Prostate gland (tissue), 2 donors: ENCODE data around the gene RPP30. TPM values are rescaled to one million over a fixed set of nuclear protein-coding genes. Genes with fewer than 3 reads are reported as not detected.

Experiments
- DNase-seq: peaks from one replicate; pipeline ENCODE4 v3.0.0-alpha.2; 2019; ENCODE audit warnings: low spot score
- H3K27ac ChIP-seq, 2 donors: fragments of 200-600 bp; sonication (generic); 2 replicates each; pipeline ENCODE4 v1.5.1; 2017 to 2019
- H3K27me3 ChIP-seq: fragments of 200-600 bp; sonication (generic); replicated peaks from 2 replicates; pipeline ENCODE4 v1.5.1; 2019; ENCODE audit not compliant: insufficient read depth
- H3K36me3 ChIP-seq, 2 donors: fragments of 200-600 bp; sonication (generic); 1 replicate in 1 of 2; 2 replicates in 1 of 2; pipeline versions ENCODE4 v1.5.1 to v1.8.1; 2017 to 2019
- H3K4me1 ChIP-seq: fragments of 200-600 bp; sonication (generic); replicated peaks from 2 replicates; pipeline ENCODE4 v1.5.1; 2019
- H3K4me3 ChIP-seq, 2 donors: fragments of 200-600 bp; sonication (generic); 2 replicates each; pipeline ENCODE4 v1.5.1; 2017 to 2019
- H3K9me3 ChIP-seq: fragments of 200-600 bp; sonication (generic); 2 replicates; pipeline ENCODE4 v1.5.1; 2017
- POLR2A ChIP-seq: fragments of 450-650 bp; IDR thresholded peaks from one replicate; pipeline ENCODE4 v1.6.1; 2016; ENCODE audit warnings: antibody characterized with exemption, mild to moderate bottlenecking
- POLR2AphosphoS5 ChIP-seq: sonication (generic); formaldehyde crosslinking; IDR thresholded peaks from one replicate; pipeline ENCODE4 v1.6.1; 2017; ENCODE audit warnings: antibody characterized with exemption
- WGBS: methylation state at CpG from one replicate; pipeline ENCODE4 v1.1.5; 2018; 5-methylcytosine and 5-hydroxymethylcytosine counted together
- intact Hi-C: fragments of 100-400 bp; cut with DNase I; formaldehyde crosslinking; loops from one replicate; pipeline ENCODE4 v1.14.2; 2022
- total RNA-seq, 2 donors: library from RNA; depleted of rRNA; stranded (reverse); fragments of >200 nt; gene quantifications; one replicate each; pipeline ENCODE4 v1.1.0, GENCODE V29; 2016
- TF ChIP-seq, protein P1 (sequence below), 4 experiments: fragments of 200-600 bp in 2 of 4; fragments of 450-650 bp in 2 of 4; sonication (generic) in 2 of 4; IDR thresholded peaks; 1 replicate in 3 of 4; 2 replicates in 1 of 4; pipeline ENCODE4 v1.5.1; 2016 to 2019; ENCODE audit warnings: antibody characterized with exemption in 4 of 4, mild to moderate bottlenecking in 2 of 4, moderate library complexity in 2 of 4

RPP30 gene
- total RNA-seq, 2 donors from 2014 or later: 37.1 to 43.6 TPM

DNA sequence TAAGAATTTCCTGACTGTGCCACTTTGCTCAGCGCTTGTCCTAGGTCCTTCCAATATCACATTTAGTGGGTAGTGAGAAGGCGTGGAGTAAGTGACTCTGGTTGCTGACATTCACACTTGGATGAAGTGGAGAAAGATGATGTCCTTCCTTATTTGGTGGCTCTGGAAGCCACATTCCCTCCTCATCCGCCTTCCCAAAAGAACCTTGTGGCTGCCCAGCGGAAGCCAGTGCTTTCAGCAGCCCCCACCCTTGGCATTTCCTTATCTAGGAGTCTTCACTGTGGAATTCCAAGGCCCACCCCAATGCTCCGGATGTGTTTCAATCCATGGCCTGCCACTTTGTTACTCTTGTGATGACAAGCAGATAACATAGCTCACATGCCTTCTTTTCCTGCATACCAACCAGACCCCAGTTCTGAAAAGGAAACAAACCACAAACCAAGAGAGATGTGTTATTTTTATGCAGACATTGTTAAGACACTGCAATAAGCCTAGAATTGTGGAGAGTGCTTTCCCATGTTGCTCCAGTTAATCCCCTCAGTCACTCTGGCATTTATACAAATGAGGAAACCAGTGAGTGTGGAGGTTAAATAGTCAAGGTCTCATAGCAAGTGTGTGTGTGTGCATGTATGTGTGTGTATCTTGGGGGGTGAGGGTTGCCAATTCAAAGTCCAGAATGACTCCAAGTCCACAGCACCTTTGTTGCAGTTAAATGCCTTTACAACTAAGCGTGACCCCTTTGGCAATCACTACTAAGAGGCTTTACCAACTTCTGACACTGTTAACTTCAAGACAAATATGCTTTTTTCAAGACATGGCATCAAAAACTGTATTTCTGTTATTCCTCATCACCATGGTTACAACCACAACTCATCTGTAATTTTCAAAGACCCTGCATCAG is 59.4 kb downstream of the RPP30 start:
- Histone ChIP-seq H3K9me3 (no peaks in the 10 kb centered on the region), H3K4me3 (no peak overlapping the region)
- intact Hi-C loops: loop anchor here (5.0 kb wide), 1 partner anchor 36 kb away; no protein-coding TSS in a partner anchor

DNA sequence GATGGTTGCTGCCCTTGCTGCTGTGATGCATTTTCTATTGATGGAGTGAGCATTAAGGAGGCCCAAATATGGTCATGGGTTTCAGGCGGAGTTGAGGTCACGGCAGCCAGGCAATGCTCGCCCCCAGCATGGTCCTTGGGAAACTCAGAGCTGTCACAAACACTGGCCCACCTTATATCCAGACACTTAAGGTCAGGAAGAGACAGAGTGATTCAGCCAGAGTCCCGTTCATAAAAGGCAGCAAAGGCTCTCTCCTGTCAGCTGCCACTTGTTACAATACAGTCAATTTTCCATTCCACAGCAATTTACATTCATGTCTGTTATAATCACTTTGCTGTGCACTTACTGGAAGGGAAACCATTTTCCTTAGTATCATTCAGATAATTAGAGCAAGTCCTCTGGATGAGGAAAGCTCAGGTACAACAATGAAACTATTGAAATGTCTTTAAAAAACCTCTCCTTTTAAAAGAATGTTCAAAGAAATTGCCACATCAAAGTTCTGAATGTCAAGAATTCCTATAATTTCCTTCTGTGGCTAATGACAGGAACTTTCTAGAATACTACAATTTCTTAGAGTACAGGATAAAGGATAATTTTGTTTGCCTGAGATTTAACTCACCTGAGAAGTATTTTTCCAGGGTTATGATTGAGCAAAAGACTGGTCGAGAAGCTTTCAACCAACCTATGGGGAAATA is 64.0 kb downstream of the RPP30 start:
- TF ChIP-seq POLR2A (no peak), POLR2AphosphoS5 (no peak)
- TF ChIP-seq, protein P1, sequence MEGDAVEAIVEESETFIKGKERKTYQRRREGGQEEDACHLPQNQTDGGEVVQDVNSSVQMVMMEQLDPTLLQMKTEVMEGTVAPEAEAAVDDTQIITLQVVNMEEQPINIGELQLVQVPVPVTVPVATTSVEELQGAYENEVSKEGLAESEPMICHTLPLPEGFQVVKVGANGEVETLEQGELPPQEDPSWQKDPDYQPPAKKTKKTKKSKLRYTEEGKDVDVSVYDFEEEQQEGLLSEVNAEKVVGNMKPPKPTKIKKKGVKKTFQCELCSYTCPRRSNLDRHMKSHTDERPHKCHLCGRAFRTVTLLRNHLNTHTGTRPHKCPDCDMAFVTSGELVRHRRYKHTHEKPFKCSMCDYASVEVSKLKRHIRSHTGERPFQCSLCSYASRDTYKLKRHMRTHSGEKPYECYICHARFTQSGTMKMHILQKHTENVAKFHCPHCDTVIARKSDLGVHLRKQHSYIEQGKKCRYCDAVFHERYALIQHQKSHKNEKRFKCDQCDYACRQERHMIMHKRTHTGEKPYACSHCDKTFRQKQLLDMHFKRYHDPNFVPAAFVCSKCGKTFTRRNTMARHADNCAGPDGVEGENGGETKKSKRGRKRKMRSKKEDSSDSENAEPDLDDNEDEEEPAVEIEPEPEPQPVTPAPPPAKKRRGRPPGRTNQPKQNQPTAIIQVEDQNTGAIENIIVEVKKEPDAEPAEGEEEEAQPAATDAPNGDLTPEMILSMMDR (IDR thresholded peaks at IDR 0.05): no peak
- no peaks in the 10 kb centered on the region for H3K4me1 ChIP-seq
- no peak overlapping the region for H3K27ac ChIP-seq
- no peaks in the 10 kb centered on the region for H3K27me3 ChIP-seq
- no peaks in the 10 kb centered on the region for H3K36me3 ChIP-seq
- H3K9me3 ChIP-seq: no peaks in the 10 kb centered on the region
- DNase-seq: no peak
- intact Hi-C loops: no loop called here
- H3K4me3 ChIP-seq: no peak overlapping the region
- 76% methylated on average over 5 of the region's 5 CpGs for WGBS

More for the DNA sequence above, 59.4 kb downstream of the RPP30 start:
- Histone ChIP-seq H3K4me1 (no peaks in the 10 kb centered on the region), H3K27me3 (no peaks in the 10 kb centered on the region), H3K27ac (peak overlapping the region; percentile 20 to 56), H3K36me3 (no peaks in the 10 kb centered on the region)
- no peak for DNase-seq
- TF ChIP-seq, protein P1 (IDR thresholded peaks at IDR 0.05): no peak
- 66% methylated on average over 6 of the region's 6 CpGs for WGBS

DNA sequence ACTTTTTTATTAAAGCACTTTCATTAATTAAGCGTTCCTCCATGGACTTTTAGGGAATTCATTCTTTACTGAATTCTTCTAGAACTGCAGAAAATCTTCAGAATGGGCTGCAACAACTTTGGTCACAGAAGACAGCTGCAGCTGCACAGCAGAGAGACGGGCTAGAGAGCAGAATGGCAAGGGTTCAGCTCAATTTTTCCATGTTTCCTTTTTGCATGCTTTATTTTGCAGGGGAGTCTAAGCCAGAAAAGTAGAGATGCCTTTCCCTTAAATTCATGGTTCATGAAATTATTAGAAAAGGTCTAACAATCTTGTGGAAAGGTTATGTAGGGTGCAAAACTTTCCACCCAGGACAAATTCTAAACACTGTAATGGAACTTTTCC is 64.5 kb downstream of the RPP30 start:
- no peak overlapping the region for H3K27ac ChIP-seq
- no peaks in the 10 kb centered on the region for H3K4me1 ChIP-seq
- no peaks in the 10 kb centered on the region for H3K36me3 ChIP-seq
- H3K4me3 ChIP-seq: no peak overlapping the region
- 71% methylated on average over 2 of the region's 2 CpGs for WGBS
- no peak for DNase-seq
- no peaks in the 10 kb centered on the region for H3K27me3 ChIP-seq
- H3K9me3 ChIP-seq: no peaks in the 10 kb centered on the region
- TF ChIP-seq POLR2AphosphoS5 (no peak), POLR2A (no peak)
- TF ChIP-seq, protein P1 (IDR thresholded peaks at IDR 0.05): no peak
- intact Hi-C loops: no loop called here

DNA sequence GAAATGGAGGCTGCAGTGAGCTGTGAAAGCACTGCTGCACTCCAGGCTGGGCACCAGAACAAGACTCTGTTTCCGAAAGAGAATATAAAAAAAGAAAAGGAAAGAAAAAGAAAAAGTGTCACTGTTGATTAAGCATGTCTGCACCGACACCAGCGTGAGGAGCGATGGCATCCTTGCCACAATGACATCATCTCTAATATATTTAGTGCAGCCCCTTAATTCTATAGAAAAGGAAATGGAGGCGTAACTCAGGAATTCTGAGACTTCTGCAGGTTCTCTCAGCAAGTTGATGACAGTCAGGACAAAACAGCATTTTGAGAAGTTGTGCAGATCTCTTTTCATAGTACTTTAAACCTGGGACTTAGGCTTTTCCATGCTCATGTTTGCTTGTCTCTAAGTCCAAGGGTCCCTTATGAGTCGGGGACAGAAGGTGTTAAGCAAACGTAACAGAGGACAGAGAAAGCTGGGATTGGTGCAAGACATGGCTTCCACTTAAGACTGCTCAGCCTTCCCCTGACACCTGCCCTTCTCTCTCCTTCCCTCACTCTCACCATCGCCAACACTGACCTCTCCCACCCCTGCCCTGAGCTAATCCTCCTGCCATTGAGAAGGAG is 66.0 kb downstream of the RPP30 start:
- 84% methylated on average over 8 of the region's 8 CpGs for WGBS
- Histone ChIP-seq H3K4me1 (no peaks in the 10 kb centered on the region), H3K27ac (no peak overlapping the region), H3K4me3 (no peak overlapping the region), H3K27me3 (no peaks in the 10 kb centered on the region), H3K9me3 (no peaks in the 10 kb centered on the region), H3K36me3 (no peaks in the 10 kb centered on the region)
- intact Hi-C loops: no loop called here
- no peak for DNase-seq
- TF ChIP-seq POLR2A: no peak

DNA sequence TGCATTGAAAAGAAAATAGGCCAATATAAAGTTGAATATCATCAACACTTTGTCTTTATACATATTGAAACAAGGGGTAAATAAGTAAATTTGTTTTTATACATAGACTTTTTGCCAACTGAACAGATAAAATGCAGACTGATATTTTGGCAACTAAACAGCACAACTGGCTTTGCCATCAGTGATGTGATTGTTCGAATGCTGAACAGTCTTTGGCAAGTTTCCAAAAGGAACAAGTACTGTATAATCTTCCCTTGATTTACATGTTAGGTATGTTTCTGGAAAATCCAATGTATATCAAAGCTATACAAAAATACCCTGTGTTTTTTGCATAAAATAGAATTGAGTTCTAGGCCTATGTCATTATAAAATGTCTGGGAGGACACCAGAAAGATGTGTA is 67.3 kb downstream of the RPP30 start:
- whole genome bisulfite sequencing: 52% methylated on average over 1 of the region's 1 CpG
- Histone ChIP-seq H3K27ac (no peak overlapping the region), H3K4me1 (no peaks in the 10 kb centered on the region), H3K9me3 (no peaks in the 10 kb centered on the region), H3K27me3 (no peaks in the 10 kb centered on the region), H3K36me3 (no peaks in the 10 kb centered on the region), H3K4me3 (no peak overlapping the region)
- intact Hi-C loops: no loop called here
- TF ChIP-seq, protein P1 (IDR thresholded peaks at IDR 0.05): no peak
- TF ChIP-seq POLR2AphosphoS5: no peak
- TF ChIP-seq POLR2A: no peak
- no peak for DNase-seq
